ENCODE measurements around the gene LRRD1.

GRCh38 chr7:92177362-92177761 is 1.6 kb downstream of the LRRD1 start:
- TF ChIP-seq CTCF (IDR thresholded peaks at IDR 0.05) (no peak), POLR2A (IDR thresholded peaks at IDR 0.05) (no peak)
